Upper lobe of left lung (tissue), 6 donors: ENCODE measurements around the gene TFAP2A. TPM values are rescaled to one million over a fixed set of nuclear protein-coding genes. Genes with fewer than 3 reads are reported as not detected.

Experiments used
- ATAC-seq, 2 donors: fragments of 200-7000 bp; cut with Tn5 transposase; one replicate each; pipeline ENCODE4 v1.9.1; 2022; ENCODE audit warnings: mild to moderate bottlenecking in 2 of 2, moderate library complexity in 2 of 2; ENCODE audit not compliant: low FRiP score in 2 of 2
- DNase-seq, 2 donors: peaks; one replicate each; pipeline ENCODE4 v3.0.0-alpha.2; 2019 to 2020
- H3K27ac ChIP-seq, 4 donors: fragments of 200-600 bp; sonication (generic); one replicate each; pipeline ENCODE4 v1.5.1; 2016 to 2019
- H3K27me3 ChIP-seq, 4 donors: fragments of 200-600 bp; sonication (generic); one replicate each; pipeline ENCODE4 v1.5.1; 2017 to 2019
- H3K36me3 ChIP-seq, 4 donors: fragments of 200-600 bp; sonication (generic); one replicate each; pipeline ENCODE4 v1.5.1; 2016 to 2019
- H3K4me1 ChIP-seq, 4 donors: fragments of 200-600 bp; sonication (generic); one replicate each; pipeline ENCODE4 v1.5.1; 2018 to 2019
- H3K4me3 ChIP-seq, 4 donors: fragments of 200-600 bp; sonication (generic); one replicate each; pipeline ENCODE4 v1.5.1; 2017 to 2019; ENCODE audit warnings: mild to moderate bottlenecking in 2 of 4, moderate library complexity in 1 of 4
- H3K9me3 ChIP-seq, 4 donors: fragments of 200-600 bp; sonication (generic); one replicate each; pipeline ENCODE4 v1.5.1; 2018 to 2019
- EP300 ChIP-seq, 4 donors: sonication (generic); formaldehyde crosslinking; IDR thresholded peaks; one replicate each; pipeline ENCODE4 v1.5.1; 2017; ENCODE audit warnings: antibody characterized with exemption in 4 of 4, control low read depth in 2 of 4
- POLR2A ChIP-seq, 4 donors: fragments of 450-650 bp; IDR thresholded peaks; one replicate each; pipeline ENCODE4 v1.5.1; 2016 to 2017; ENCODE audit warnings: antibody characterized with exemption in 4 of 4, mild to moderate bottlenecking in 2 of 4
- POLR2AphosphoS5 ChIP-seq, 2 donors: sonication (generic); formaldehyde crosslinking; IDR thresholded peaks; one replicate each; pipeline ENCODE4 v1.5.1; 2017; ENCODE audit warnings: antibody characterized with exemption in 2 of 2
- WGBS, 2 donors: methylation state at CpG; one replicate each; pipeline ENCODE4 v1.1.5; 2017 to 2018; 5-methylcytosine and 5-hydroxymethylcytosine counted together
- total RNA-seq, 6 donors: library from RNA; depleted of rRNA in 4 of 6; stranded (reverse); fragments of >200 nt in 4 of 6; gene quantifications; one replicate each; pipeline versions ENCODE4 v1.1.0 to v1.2.1, GENCODE V29; 2016 to 2021
- TF ChIP-seq, protein P1 (sequence below), 6 experiments: fragments of 450-650 bp in 4 of 6; fragments of 200-600 bp in 2 of 6; sonication (generic) in 2 of 6; IDR thresholded peaks; one replicate each; pipeline ENCODE4 v1.5.1; 2016 to 2019; ENCODE audit warnings: antibody characterized with exemption in 6 of 6
- donor health status: DM: no; HTN: no; CAD: no; lungs with moderate emphysema.
- donor health status: DM: no; HTN: yes; CAD: no; lungs with severe emphysema.

Gene TFAP2A
- total RNA-seq, 6 donors from 2014 or later: 0.69 to 7.8 (median 1.1) TPM; not detected in 1

GRCh38 chr6:10373642-10374359 lies 41.1 kb downstream of the TFAP2A start:
- no peak overlapping the region for H3K4me3 ChIP-seq
- H3K36me3 ChIP-seq: no peaks in the 10 kb centered on the region
- no peaks in the 10 kb centered on the region for H3K9me3 ChIP-seq
- ATAC-seq (no peak), DNase-seq (no peak)
- H3K4me1 ChIP-seq: no peaks in the 10 kb centered on the region
- no peak for TF ChIP-seq EP300 (IDR thresholded peaks at IDR 0.05)
- TF ChIP-seq POLR2A (IDR thresholded peaks at IDR 0.05): no peak
- TF ChIP-seq, protein P1, sequence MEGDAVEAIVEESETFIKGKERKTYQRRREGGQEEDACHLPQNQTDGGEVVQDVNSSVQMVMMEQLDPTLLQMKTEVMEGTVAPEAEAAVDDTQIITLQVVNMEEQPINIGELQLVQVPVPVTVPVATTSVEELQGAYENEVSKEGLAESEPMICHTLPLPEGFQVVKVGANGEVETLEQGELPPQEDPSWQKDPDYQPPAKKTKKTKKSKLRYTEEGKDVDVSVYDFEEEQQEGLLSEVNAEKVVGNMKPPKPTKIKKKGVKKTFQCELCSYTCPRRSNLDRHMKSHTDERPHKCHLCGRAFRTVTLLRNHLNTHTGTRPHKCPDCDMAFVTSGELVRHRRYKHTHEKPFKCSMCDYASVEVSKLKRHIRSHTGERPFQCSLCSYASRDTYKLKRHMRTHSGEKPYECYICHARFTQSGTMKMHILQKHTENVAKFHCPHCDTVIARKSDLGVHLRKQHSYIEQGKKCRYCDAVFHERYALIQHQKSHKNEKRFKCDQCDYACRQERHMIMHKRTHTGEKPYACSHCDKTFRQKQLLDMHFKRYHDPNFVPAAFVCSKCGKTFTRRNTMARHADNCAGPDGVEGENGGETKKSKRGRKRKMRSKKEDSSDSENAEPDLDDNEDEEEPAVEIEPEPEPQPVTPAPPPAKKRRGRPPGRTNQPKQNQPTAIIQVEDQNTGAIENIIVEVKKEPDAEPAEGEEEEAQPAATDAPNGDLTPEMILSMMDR (IDR thresholded peaks at IDR 0.05): no peak
- TF ChIP-seq POLR2AphosphoS5 (IDR thresholded peaks at IDR 0.05): no peak
- peaks cover 0 to 3% (median 0%) of the 10 kb centered on the region in 4 donors for H3K27me3 ChIP-seq
- H3K27ac ChIP-seq: no peak overlapping the region
- 52 to 62% methylated on average over 3 of the region's 3 CpGs for WGBS, 2 donors

- H3K4me1 ChIP-seq: no peaks in the 10 kb centered on the region
- ATAC-seq (no peak), DNase-seq (no peak)
- no peaks in the 10 kb centered on the region for H3K9me3 ChIP-seq
- no peak overlapping the region for H3K27ac ChIP-seq
- H3K36me3 ChIP-seq: no peaks in the 10 kb centered on the region
- TF ChIP-seq EP300 (IDR thresholded peaks at IDR 0.05) (no peak), POLR2A (IDR thresholded peaks at IDR 0.05) (no peak), POLR2AphosphoS5 (IDR thresholded peaks at IDR 0.05) (no peak)
- TF ChIP-seq, protein P1 (IDR thresholded peaks at IDR 0.05): no peak
- 79 to 93% methylated on average over 5 of the region's 5 CpGs for WGBS, 2 donors
- H3K4me3 ChIP-seq: no peak overlapping the region
- no peaks in the 10 kb centered on the region for H3K27me3 ChIP-seq
Observed at GRCh38 chr6:10369896-10370295, 45.0 kb downstream of the TFAP2A start.

DNA sequence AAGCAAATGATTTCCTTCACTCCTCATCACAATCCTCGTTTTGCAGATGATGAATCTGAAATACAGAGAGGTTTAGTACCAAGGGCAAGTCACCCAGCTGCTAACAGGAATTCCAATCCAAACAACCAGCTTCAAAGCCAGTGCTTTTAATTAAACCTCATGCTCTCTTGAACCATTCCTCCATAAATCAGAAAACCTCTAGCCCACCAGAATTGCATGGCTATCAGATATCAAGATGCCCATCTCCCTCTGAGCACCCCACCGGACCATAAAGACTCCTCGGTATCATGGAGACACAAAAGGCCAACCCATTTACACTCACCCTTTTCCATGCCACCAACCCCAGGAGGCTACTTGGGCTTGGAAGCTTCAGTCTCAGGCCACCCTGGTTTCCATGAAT lies 46.0 kb downstream of the TFAP2A start:
- ATAC-seq (no peak), DNase-seq (no peak)
- no peaks in the 10 kb centered on the region for H3K36me3 ChIP-seq
- TF ChIP-seq POLR2AphosphoS5 (IDR thresholded peaks at IDR 0.05): no peak
- H3K27me3 ChIP-seq: no peaks in the 10 kb centered on the region
- no peak overlapping the region for H3K4me3 ChIP-seq
- WGBS, 2 donors: 47 to 59% methylated on average over 3 of the region's 3 CpGs
- H3K4me1 ChIP-seq: no peaks in the 10 kb centered on the region
- H3K9me3 ChIP-seq: no peaks in the 10 kb centered on the region
- H3K27ac ChIP-seq: no peak overlapping the region

DNA sequence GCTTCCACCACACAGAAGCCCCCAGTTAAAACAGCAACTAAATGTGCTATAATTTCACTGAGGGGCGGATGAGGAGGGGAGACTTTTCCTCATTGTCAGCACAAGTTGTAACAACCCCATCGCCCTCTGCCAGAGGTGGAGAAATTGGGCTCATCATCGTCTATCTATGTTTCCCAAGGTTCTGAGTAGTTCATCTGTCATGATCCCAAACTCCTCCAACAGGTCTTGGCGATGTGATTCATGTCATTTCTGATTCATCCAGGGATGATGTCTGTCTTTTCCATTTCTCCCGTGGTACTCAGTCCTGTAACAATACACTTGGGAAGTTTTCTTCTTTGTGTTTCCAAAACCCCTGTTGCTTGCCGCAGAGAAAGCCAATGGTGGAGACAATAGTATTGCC lies 51.0 kb downstream of the TFAP2A start:
- WGBS, 2 donors: 82% methylated on average over 6 of the region's 6 CpGs
- Histone ChIP-seq H3K4me3 (no peak overlapping the region), H3K27ac (no peak overlapping the region), H3K36me3 (no peaks in the 10 kb centered on the region), H3K4me1 (no peaks in the 10 kb centered on the region), H3K27me3 (no peaks in the 10 kb centered on the region), H3K9me3 (no peaks in the 10 kb centered on the region)
- no peak for ATAC-seq
- TF ChIP-seq POLR2A (IDR thresholded peaks at IDR 0.05) (no peak), POLR2AphosphoS5 (IDR thresholded peaks at IDR 0.05) (no peak), EP300 (IDR thresholded peaks at IDR 0.05) (no peak)
- TF ChIP-seq, protein P1 (IDR thresholded peaks at IDR 0.05): no peak
- no peak for DNase-seq

- no peaks in the 10 kb centered on the region for H3K27me3 ChIP-seq
- ATAC-seq (no peak), DNase-seq (no peak)
- H3K9me3 ChIP-seq: no peaks in the 10 kb centered on the region
- no peaks in the 10 kb centered on the region for H3K4me1 ChIP-seq
- H3K36me3 ChIP-seq: no peaks in the 10 kb centered on the region
- TF ChIP-seq POLR2A (IDR thresholded peaks at IDR 0.05) (no peak), EP300 (IDR thresholded peaks at IDR 0.05) (no peak), POLR2AphosphoS5 (IDR thresholded peaks at IDR 0.05) (no peak)
- TF ChIP-seq, protein P1 (IDR thresholded peaks at IDR 0.05): no peak
- H3K27ac ChIP-seq: no peak overlapping the region
- 73 to 82% methylated on average over 2 of the region's 2 CpGs for WGBS, 2 donors
- no peak overlapping the region for H3K4me3 ChIP-seq
Observed at GRCh38 chr6:10362300-10362699, 52.6 kb downstream of the TFAP2A start.
